ENCODE measurements around the gene C1QA. TPM values are rescaled to one million over a fixed set of nuclear protein-coding genes. Genes with fewer than 3 reads are reported as not detected.

The C1QA gene
- total RNA-seq, 5 donors from 2014 or later (not counting 1 experiment from before 2014, with no cell fraction given): 0.33 to 1.3 (median 0.93) TPM; not detected in 1

DNA sequence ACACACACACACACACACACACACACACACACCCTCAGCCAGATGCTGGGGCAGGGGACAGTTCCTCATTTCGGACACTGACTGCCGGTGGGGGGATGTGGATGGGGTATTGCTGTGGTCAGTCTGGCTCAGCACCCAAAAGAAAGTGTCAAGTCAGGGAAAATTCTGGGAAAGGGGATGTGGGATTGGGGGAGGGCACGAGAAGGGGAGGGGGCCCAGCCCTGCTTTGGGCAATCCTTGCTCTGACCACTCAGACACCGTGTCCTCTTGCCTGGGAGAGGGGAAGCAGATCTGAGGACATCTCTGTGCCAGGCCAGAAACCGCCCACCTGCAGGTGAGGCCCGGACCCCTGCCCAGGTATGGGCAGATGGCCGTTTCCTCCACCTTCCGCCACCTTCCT, 7.0 kb downstream of the C1QA start, which contains the start of gene C1QC:
C1QC (plus strand) TSS at position 253 of the 400 bp plus-strand sequence. CDS start 391 bp downstream, outside the sequence.
- 57% methylated on average over 6 of the region's 8 CpGs for WGBS (ENCODE audit: insufficient coverage)

DNA sequence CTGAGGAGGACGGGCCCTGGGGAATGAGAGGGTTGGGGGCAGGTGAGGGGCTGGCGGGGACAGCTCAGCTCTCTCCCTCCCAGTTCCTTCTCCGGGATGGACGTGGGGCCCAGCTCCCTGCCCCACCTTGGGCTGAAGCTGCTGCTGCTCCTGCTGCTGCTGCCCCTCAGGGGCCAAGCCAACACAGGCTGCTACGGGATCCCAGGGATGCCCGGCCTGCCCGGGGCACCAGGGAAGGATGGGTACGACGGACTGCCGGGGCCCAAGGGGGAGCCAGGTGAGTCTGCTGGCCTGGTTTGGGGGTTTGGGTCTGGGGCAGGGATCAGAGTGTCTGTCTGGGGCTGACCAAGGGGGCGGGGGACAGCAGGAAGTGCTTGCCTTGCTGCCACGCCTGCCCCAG, 7.5 kb downstream of the C1QA start:
- Mint-ChIP-seq H3K4me3 (no peak overlapping the region), H3K4me1 (no peaks in the 10 kb centered on the region), H3K27me3 (peaks cover 26 to 29% of the 10 kb centered on the region in 2 donors), H3K36me3 (no peaks in the 10 kb centered on the region), H3K27ac (no peak overlapping the region), H3K9me3 (no peaks in the 10 kb centered on the region)
- Histone ChIP-seq H3K4me3 (ENCODE audit: control insufficient read depth in 1 of 2, extremely low read depth in 1 of 2, low read length in 1 of 2) (no peak overlapping the region), H3K4me1 (ENCODE audit: control insufficient read depth in 1 of 2, extremely low read depth in 1 of 2, insufficient read depth in 2 of 2, low read length in 2 of 2) (peaks cover 0 to 6% of the 10 kb centered on the region in 2 experiments), H3K9me3 (no peaks in the 10 kb centered on the region), H3K27me3 (replicated peaks in 1 of 2; ENCODE audit: control insufficient read depth in 2 of 2, extremely low read depth in 1 of 2, insufficient read depth in 2 of 2, low read length in 1 of 2) (peaks cover 0 to 54% of the 10 kb centered on the region in 2 experiments), H3K27ac (ENCODE audit: low read length) (no peak overlapping the region), H3K36me3 (ENCODE audit: control insufficient read depth in 2 of 2, extremely low read depth in 1 of 2, insufficient read depth in 1 of 2, low read length in 1 of 2) (no peaks in the 10 kb centered on the region)
- ChIA-PET CTCF (no interaction called here), POLR2A (no interaction called here)
- DNase-seq (no peak), ATAC-seq (replicated peaks in 1 of 4) (no peak)
- 81% methylated on average over 9 of the region's 12 CpGs for WGBS (ENCODE audit: insufficient coverage)

More for the DNA sequence above, 7.0 kb downstream of the C1QA start, which contains the start of gene C1QC:
- POLR2A ChIA-PET: no interaction called here
- no peak for ATAC-seq (replicated peaks in 1 of 4)
- Mint-ChIP-seq H3K4me3 (no peak within 1 kb of the TSS), H3K4me1 (no peaks in the 10 kb centered on the region), H3K27me3 (peaks cover 26 to 29% of the 10 kb centered on the region in 2 donors), H3K27ac (peak within 1 kb of the TSS in 1 of 2 donors; percentile 27), H3K36me3 (no peaks in the 10 kb centered on the region), H3K9me3 (no peaks in the 10 kb centered on the region)
- H3K4me1 ChIP-seq (ENCODE audit: control insufficient read depth in 1 of 2, extremely low read depth in 1 of 2, insufficient read depth in 2 of 2, low read length in 2 of 2): peaks cover 0 to 6% of the 10 kb centered on the region in 2 experiments
- peaks cover 0 to 55% of the 10 kb centered on the region in 2 experiments for H3K27me3 ChIP-seq (replicated peaks in 1 of 2; ENCODE audit: control insufficient read depth in 2 of 2, extremely low read depth in 1 of 2, insufficient read depth in 2 of 2, low read length in 1 of 2)
- CTCF ChIA-PET: no interaction called here
- no peaks in the 10 kb centered on the region for H3K36me3 ChIP-seq (ENCODE audit: control insufficient read depth in 2 of 2, extremely low read depth in 1 of 2, insufficient read depth in 1 of 2, low read length in 1 of 2)
- no peaks in the 10 kb centered on the region for H3K9me3 ChIP-seq
- H3K4me3 ChIP-seq (ENCODE audit: control insufficient read depth in 1 of 2, extremely low read depth in 1 of 2, low read length in 1 of 2): no peak within 1 kb of the TSS
- no peak for DNase-seq
- H3K27ac ChIP-seq (ENCODE audit: low read length): no peak within 1 kb of the TSS

DNA sequence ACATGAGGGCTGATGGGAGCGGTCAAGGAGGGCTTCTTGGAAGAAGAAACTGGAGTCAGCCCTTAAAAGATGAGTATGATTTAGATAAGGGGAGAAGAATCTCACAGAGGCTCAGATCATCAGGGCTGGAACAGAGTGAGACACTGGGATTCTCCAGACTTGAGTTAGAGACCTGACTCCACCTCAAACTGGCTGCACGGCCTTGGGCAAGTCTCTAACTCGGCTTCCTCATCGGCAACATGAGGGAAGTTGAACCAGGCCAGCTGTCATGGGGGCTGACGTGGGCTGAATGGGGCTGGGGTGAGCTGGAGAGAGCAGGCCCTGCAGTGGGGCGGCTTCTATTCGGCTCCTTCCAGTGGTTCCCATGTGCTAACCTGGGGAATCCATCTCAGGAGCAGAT, 9.5 kb downstream of the C1QA start:
- 73% methylated on average over 5 of the region's 7 CpGs for WGBS (ENCODE audit: insufficient coverage)
- Mint-ChIP-seq H3K9me3 (no peaks in the 10 kb centered on the region), H3K36me3 (no peaks in the 10 kb centered on the region), H3K4me1 (no peaks in the 10 kb centered on the region), H3K27me3 (peaks cover 22 to 29% of the 10 kb centered on the region in 2 donors), H3K27ac (no peak overlapping the region), H3K4me3 (no peak overlapping the region)
- no peak for ATAC-seq (replicated peaks in 1 of 4)
- Histone ChIP-seq H3K27ac (ENCODE audit: low read length) (no peak overlapping the region), H3K4me1 (ENCODE audit: control insufficient read depth in 1 of 2, extremely low read depth in 1 of 2, insufficient read depth in 2 of 2, low read length in 2 of 2) (peaks cover 0 to 6% of the 10 kb centered on the region in 2 experiments), H3K4me3 (ENCODE audit: control insufficient read depth in 1 of 2, extremely low read depth in 1 of 2, low read length in 1 of 2) (no peak overlapping the region), H3K27me3 (replicated peaks in 1 of 2; ENCODE audit: control insufficient read depth in 2 of 2, extremely low read depth in 1 of 2, insufficient read depth in 2 of 2, low read length in 1 of 2) (peaks cover 0 to 49% of the 10 kb centered on the region in 2 experiments), H3K9me3 (no peaks in the 10 kb centered on the region), H3K36me3 (ENCODE audit: control insufficient read depth in 2 of 2, extremely low read depth in 1 of 2, insufficient read depth in 1 of 2, low read length in 1 of 2) (no peaks in the 10 kb centered on the region)
- POLR2A ChIA-PET: no interaction called here
- DNase-seq: no peak
- CTCF ChIA-PET: interaction anchor here in 1 of 2 donors (0.5 kb wide), 1 partner anchor 324 kb away, joined by 3 read pairs; no protein-coding TSS in a partner anchor

DNA sequence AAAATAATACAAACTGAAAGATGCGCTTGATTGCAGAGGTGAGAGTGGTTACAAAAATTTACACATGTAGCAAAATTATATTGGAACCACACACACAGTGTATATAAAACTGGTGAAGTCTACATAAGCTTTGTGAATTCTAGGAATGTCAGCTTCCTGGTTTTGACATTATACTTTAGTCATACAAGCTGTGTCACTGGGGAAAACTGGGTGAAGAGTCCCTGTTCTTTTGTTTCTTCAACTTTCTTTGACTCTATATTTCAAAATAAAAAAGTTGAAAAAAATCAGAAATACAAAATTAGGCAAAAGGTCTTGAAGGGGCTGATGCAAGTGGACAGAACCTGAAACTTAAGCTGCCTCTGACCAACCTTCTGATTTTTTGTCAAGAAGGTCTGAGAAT, 10.0 kb downstream of the C1QA start:
- Mint-ChIP-seq H3K27me3 (peaks cover 18 to 27% of the 10 kb centered on the region in 2 donors), H3K27ac (no peak overlapping the region)
- WGBS (ENCODE audit: insufficient coverage): no CpG with 5 or more reads among the region's 1 CpG

DNA sequence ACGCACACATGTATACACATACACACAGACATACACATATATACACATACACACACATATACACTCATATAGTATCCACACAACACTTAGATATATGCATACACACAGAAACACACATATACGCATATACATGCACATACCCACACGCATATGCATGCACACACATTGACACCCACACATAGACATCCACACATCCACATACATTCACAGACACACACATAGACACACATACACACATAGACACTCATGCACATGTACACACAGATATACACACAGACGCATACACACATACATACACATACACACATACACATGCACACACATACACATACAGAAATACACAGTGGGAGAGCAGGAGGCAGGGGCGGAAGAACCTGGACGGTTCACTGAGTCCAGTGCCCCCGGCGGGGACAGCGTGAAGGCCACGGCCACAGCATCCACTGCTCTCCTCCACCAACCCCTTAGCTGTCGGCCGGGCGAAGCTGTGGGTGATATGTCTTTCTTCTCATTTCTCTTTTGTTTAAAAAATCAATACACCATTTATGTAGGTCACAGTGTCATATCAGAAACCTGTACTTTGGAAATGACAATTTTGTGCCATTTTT, 13.8 kb downstream of the C1QA start:
- H3K27ac Mint-ChIP-seq: no peak overlapping the region
- H3K36me3 Mint-ChIP-seq: no peaks in the 10 kb centered on the region
- H3K4me1 Mint-ChIP-seq: no peaks in the 10 kb centered on the region
- Histone ChIP-seq H3K27ac (ENCODE audit: low read length) (no peak overlapping the region), H3K4me1 (ENCODE audit: control insufficient read depth in 1 of 2, extremely low read depth in 1 of 2, insufficient read depth in 2 of 2, low read length in 2 of 2) (no peaks in the 10 kb centered on the region), H3K9me3 (no peaks in the 10 kb centered on the region), H3K27me3 (replicated peaks in 1 of 2; ENCODE audit: control insufficient read depth in 2 of 2, extremely low read depth in 1 of 2, insufficient read depth in 2 of 2, low read length in 1 of 2) (peaks cover 0 to 34% of the 10 kb centered on the region in 2 experiments), H3K36me3 (ENCODE audit: control insufficient read depth in 2 of 2, extremely low read depth in 1 of 2, insufficient read depth in 1 of 2, low read length in 1 of 2) (no peaks in the 10 kb centered on the region), H3K4me3 (ENCODE audit: control insufficient read depth in 1 of 2, extremely low read depth in 1 of 2, low read length in 1 of 2) (no peak overlapping the region)
- H3K27me3 Mint-ChIP-seq: peaks cover 13 to 16% of the 10 kb centered on the region in 2 donors
- no peak overlapping the region for H3K4me3 Mint-ChIP-seq
- ChIA-PET POLR2A (no interaction called here), CTCF (no interaction called here)
- DNase-seq (no peak), ATAC-seq (replicated peaks in 1 of 4) (no peak)
- no peaks in the 10 kb centered on the region for H3K9me3 Mint-ChIP-seq
- 93% methylated on average over 4 of the region's 13 CpGs for WGBS (ENCODE audit: insufficient coverage)

More for the DNA sequence above, 10.0 kb downstream of the C1QA start:
- no peaks in the 10 kb centered on the region for H3K36me3 Mint-ChIP-seq
- H3K4me3 ChIP-seq (ENCODE audit: control insufficient read depth in 1 of 2, extremely low read depth in 1 of 2, low read length in 1 of 2): no peak overlapping the region
- no peak for DNase-seq
- H3K36me3 ChIP-seq (ENCODE audit: control insufficient read depth in 2 of 2, extremely low read depth in 1 of 2, insufficient read depth in 1 of 2, low read length in 1 of 2): no peaks in the 10 kb centered on the region
- H3K4me1 Mint-ChIP-seq: no peaks in the 10 kb centered on the region
- peaks cover 0 to 44% of the 10 kb centered on the region in 2 experiments for H3K27me3 ChIP-seq (replicated peaks in 1 of 2; ENCODE audit: control insufficient read depth in 2 of 2, extremely low read depth in 1 of 2, insufficient read depth in 2 of 2, low read length in 1 of 2)
- ATAC-seq (replicated peaks in 1 of 4): no peak
- H3K9me3 Mint-ChIP-seq: no peaks in the 10 kb centered on the region
- POLR2A ChIA-PET: no interaction called here
- CTCF ChIA-PET: interaction anchor here (0.5 to 0.6 kb wide), 2 partner anchors 324 to 963 kb away, joined by 3 to 4 read pairs; no protein-coding TSS in a partner anchor
- peaks cover 0 to 6% of the 10 kb centered on the region in 2 experiments for H3K4me1 ChIP-seq (ENCODE audit: control insufficient read depth in 1 of 2, extremely low read depth in 1 of 2, insufficient read depth in 2 of 2, low read length in 2 of 2)
- H3K9me3 ChIP-seq: no peaks in the 10 kb centered on the region
- no peak overlapping the region for H3K4me3 Mint-ChIP-seq
- H3K27ac ChIP-seq (ENCODE audit: low read length): no peak overlapping the region

DNA sequence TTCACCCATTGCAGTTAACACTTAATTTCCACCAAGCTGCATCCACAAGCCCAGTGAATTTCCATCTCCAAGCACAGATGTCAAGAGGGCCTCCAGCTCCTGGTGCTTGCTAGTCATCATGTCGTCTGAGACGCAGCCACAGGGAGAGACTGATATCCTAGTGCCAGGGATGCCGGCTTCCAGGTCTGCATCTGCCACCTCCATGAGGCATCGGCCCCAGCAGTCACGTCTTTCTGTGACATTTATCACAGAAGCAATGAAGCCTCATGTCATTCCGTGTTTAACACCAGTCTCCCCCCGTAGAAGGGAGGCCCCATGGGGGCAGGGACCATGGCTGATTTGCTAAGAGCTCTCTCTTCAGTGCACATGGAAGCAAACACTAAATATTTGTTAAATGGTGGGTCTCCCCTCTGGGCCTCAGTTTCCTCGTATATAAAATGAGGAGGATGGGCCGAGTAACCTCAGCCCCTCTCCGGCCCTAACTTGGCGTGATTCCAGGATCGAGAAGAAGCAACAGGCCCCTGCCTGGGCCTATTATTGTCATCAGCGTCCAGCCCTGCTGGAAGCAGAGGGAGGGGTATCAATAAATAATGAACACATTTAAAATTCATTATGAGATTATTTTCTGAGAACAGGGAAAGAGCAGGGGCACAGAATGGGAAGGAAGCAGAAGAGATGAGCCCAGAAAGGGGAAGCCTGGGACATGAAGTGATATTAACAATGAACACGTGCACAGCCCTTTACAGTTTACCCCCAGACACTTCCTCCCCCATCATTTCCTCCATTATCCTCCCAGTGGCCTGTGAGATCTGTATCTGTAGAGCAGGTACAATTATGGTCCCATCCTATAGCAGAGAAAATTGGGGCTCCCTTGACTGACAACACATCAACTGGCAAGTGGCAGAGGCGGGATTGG, 15.8 kb downstream of the C1QA start:
- Mint-ChIP-seq H3K36me3 (no peaks in the 10 kb centered on the region), H3K4me1 (no peaks in the 10 kb centered on the region), H3K4me3 (no peak overlapping the region), H3K9me3 (no peaks in the 10 kb centered on the region), H3K27me3 (peaks cover 10 to 22% of the 10 kb centered on the region in 2 donors), H3K27ac (no peak overlapping the region)
- 82% methylated on average over 10 of the region's 15 CpGs for WGBS (ENCODE audit: insufficient coverage)
- Histone ChIP-seq H3K4me1 (ENCODE audit: control insufficient read depth in 1 of 2, extremely low read depth in 1 of 2, insufficient read depth in 2 of 2, low read length in 2 of 2) (no peaks in the 10 kb centered on the region), H3K27ac (ENCODE audit: low read length) (no peak overlapping the region), H3K4me3 (ENCODE audit: control insufficient read depth in 1 of 2, extremely low read depth in 1 of 2, low read length in 1 of 2) (no peak overlapping the region), H3K36me3 (ENCODE audit: control insufficient read depth in 2 of 2, extremely low read depth in 1 of 2, insufficient read depth in 1 of 2, low read length in 1 of 2) (no peaks in the 10 kb centered on the region), H3K9me3 (no peaks in the 10 kb centered on the region), H3K27me3 (replicated peaks in 1 of 2; ENCODE audit: control insufficient read depth in 2 of 2, extremely low read depth in 1 of 2, insufficient read depth in 2 of 2, low read length in 1 of 2) (peaks cover 0 to 32% of the 10 kb centered on the region in 2 experiments)
- no peak for ATAC-seq (replicated peaks in 1 of 4)
- no peak for DNase-seq
- ChIA-PET CTCF (no interaction called here), POLR2A (no interaction called here)
